GM23338 (cell line): Measurements from ENCODE around the gene IL13. TPM values are rescaled to one million over a fixed set of nuclear protein-coding genes. Genes with fewer than 3 reads are reported as not detected.

Source experiments
- ATAC-seq: fragments of 200-7000 bp; cut with Tn5 transposase; 3 replicates; pipeline ENCODE4 v1.9.1; 2020
- DNase-seq: peaks from one replicate; pipeline ENCODE4 v3.0.0-alpha.2; 2015; ENCODE audit warnings: low spot score
- H2AFZ ChIP-seq: fragments of 200-600 bp; sonication (generic); 2 replicates; pipeline ENCODE4 v1.8.0; 2016; ENCODE audit warnings: antibody characterized with exemption, mild to moderate bottlenecking, moderate library complexity
- H3F3A ChIP-seq: fragments of 200-600 bp; sonication (generic); replicated peaks from 2 replicates; pipeline ENCODE4 v1.8.0; 2017; ENCODE audit warnings: antibody characterized with exemption, mixed run types, low read depth
- H3K27ac ChIP-seq: fragments of 200-600 bp; sonication (generic); 2 replicates; pipeline ENCODE4 v1.6.1; 2016; ENCODE audit warnings: low read depth
- H3K27me3 ChIP-seq: fragments of 200-600 bp; sonication (generic); 2 replicates; pipeline ENCODE4 v1.8.0; 2016; ENCODE audit warnings: mild to moderate bottlenecking, mixed run types, moderate library complexity; ENCODE audit not compliant: insufficient read depth
- H3K36me3 ChIP-seq: fragments of 200-600 bp; sonication (generic); 2 replicates; pipeline ENCODE4 v1.8.0; 2016; ENCODE audit warnings: mild to moderate bottlenecking; ENCODE audit not compliant: insufficient read depth
- H3K4me1 ChIP-seq: fragments of 200-600 bp; sonication (generic); 2 replicates; pipeline ENCODE4 v1.8.0; 2016; ENCODE audit warnings: mild to moderate bottlenecking, moderate library complexity; ENCODE audit not compliant: insufficient read depth
- H3K4me2 ChIP-seq: fragments of 200-600 bp; sonication (generic); 2 replicates; pipeline ENCODE4 v1.7.1; 2017; ENCODE audit warnings: mixed run types
- H3K4me3 ChIP-seq: fragments of 200-600 bp; sonication (generic); 2 replicates; pipeline ENCODE4 v1.6.1; 2016; ENCODE audit warnings: mixed run types
- H3K79me2 ChIP-seq: fragments of 200-600 bp; sonication (generic); replicated peaks from 2 replicates; pipeline ENCODE4 v1.8.0; 2017; ENCODE audit warnings: mild to moderate bottlenecking; ENCODE audit not compliant: insufficient read depth
- H3K9me2 ChIP-seq: fragments of 200-600 bp; sonication (generic); 2 replicates; pipeline ENCODE4 v1.8.0; 2017; ENCODE audit not compliant: insufficient read depth
- H4K20me1 ChIP-seq: fragments of 200-600 bp; sonication (generic); replicated peaks from 2 replicates; pipeline ENCODE4 v1.8.0; 2017; ENCODE audit warnings: mild to moderate bottlenecking; ENCODE audit not compliant: insufficient read depth
- H3K27ac Mint-ChIP-seq: 2 replicates; pipeline ENCODE4 v1.8.0; 2020; ENCODE audit warnings: inconsistent platforms, mild to moderate bottlenecking, moderate library complexity, mixed read lengths
- H3K27me3 Mint-ChIP-seq: 3 replicates; pipeline ENCODE4 v1.8.0; 2022; ENCODE audit warnings: low read depth, mild to moderate bottlenecking, moderate library complexity, mixed read lengths, inconsistent platforms; ENCODE audit not compliant: insufficient read depth, poor library complexity
- H3K36me3 Mint-ChIP-seq: 3 replicates; pipeline ENCODE4 v1.8.0; 2021; ENCODE audit warnings: low read depth, mild to moderate bottlenecking, inconsistent platforms, moderate library complexity, mixed read lengths
- H3K4me1 Mint-ChIP-seq: 3 replicates; pipeline ENCODE4 v1.8.0; 2020; ENCODE audit warnings: mild to moderate bottlenecking, inconsistent platforms, mixed read lengths
- H3K4me3 Mint-ChIP-seq: 3 replicates; pipeline ENCODE4 v1.8.0; 2021; ENCODE audit warnings: moderate library complexity, mild to moderate bottlenecking, inconsistent platforms, mixed read lengths
- H3K9me3 Mint-ChIP-seq: 3 replicates; pipeline ENCODE4 v1.8.0; 2020; ENCODE audit warnings: moderate library complexity, mild to moderate bottlenecking, inconsistent platforms, mixed read lengths
- CREB1 ChIP-seq: fragments of 250-450 bp; sonication (Bioruptor Pico); IDR thresholded peaks from 2 replicates; pipeline ENCODE4 v1.5.0; 2020; ENCODE audit warnings: low read depth, mild to moderate bottlenecking, moderate library complexity
- EZH2 ChIP-seq: fragments of 200-600 bp; sonication (generic); IDR thresholded peaks from one replicate; pipeline ENCODE4 v1.8.0; 2017; ENCODE audit warnings: antibody characterized with exemption, mild to moderate bottlenecking, low read depth; ENCODE audit not compliant: unreplicated experiment
- EZH2phosphoT487 ChIP-seq: fragments of 200-600 bp; sonication (generic); IDR thresholded peaks from one replicate; pipeline ENCODE4 v1.8.1; 2018; ENCODE audit warnings: antibody characterized with exemption; ENCODE audit not compliant: unreplicated experiment
- JUNB ChIP-seq: IDR thresholded peaks from one replicate; pipeline ENCODE4 v1.6.1; 2016; ENCODE audit warnings: antibody characterized with exemption; ENCODE audit not compliant: unreplicated experiment
- NANOG ChIP-seq: IDR thresholded peaks from 2 replicates; pipeline ENCODE4 v1.6.1; 2016; ENCODE audit warnings: antibody characterized with exemption, borderline replicate concordance
- POLR2AphosphoS5 ChIP-seq: IDR thresholded peaks from 2 replicates; pipeline ENCODE4 v1.6.1; 2016; ENCODE audit warnings: antibody characterized with exemption, low read depth
- REST ChIP-seq: IDR thresholded peaks from one replicate; pipeline ENCODE4 v1.6.1; 2018; ENCODE audit warnings: antibody characterized with exemption; ENCODE audit not compliant: unreplicated experiment
- STAT1 ChIP-seq: IDR thresholded peaks from one replicate; pipeline ENCODE4 v1.6.1; 2016; ENCODE audit warnings: antibody characterized with exemption; ENCODE audit not compliant: unreplicated experiment
- ZNF114 ChIP-seq: fragments of 250-450 bp; sonication (Bioruptor Pico); IDR thresholded peaks from 2 replicates; pipeline ENCODE4 v1.5.0; 2020; ENCODE audit warnings: mild to moderate bottlenecking, moderate library complexity
- polyA plus RNA-seq: library from polyadenylated mRNA; unstranded; fragments of >200 nt; fragmentation: Nextera tagmentation; extraction: Ambion mirVana; gene quantifications from 2 replicates; pipeline ENCODE4 v1.2.1, GENCODE V29; 2016
- total RNA-seq: library from RNA; depleted of rRNA; stranded (reverse); fragments of >200 nt; shearing (Covaris generic); gene quantifications from 2 replicates; pipeline ENCODE4 v1.2.3, GENCODE V29; 2014
- TF ChIP-seq, protein P1 (sequence below): fragments of 250-450 bp; sonication (Bioruptor Pico); IDR thresholded peaks from 2 replicates; pipeline ENCODE4 v1.5.0; 2020; ENCODE audit warnings: mild to moderate bottlenecking, moderate library complexity
- TF ChIP-seq, protein P2 (sequence below), 2 experiments: fragments of 200-600 bp in 1 of 2; sonication (generic) in 1 of 2; conservative IDR thresholded peaks; 2 replicates each; pipeline versions ENCODE4 v1.5.1 to v1.6.1; 2016 to 2017; ENCODE audit warnings: antibody characterized with exemption in 2 of 2, low read depth in 2 of 2, mild to moderate bottlenecking in 2 of 2, moderate library complexity in 1 of 2

Gene IL13
- total and polyA plus RNA-seq, 2 experiments from 2014 or later, result not detected

DNA sequence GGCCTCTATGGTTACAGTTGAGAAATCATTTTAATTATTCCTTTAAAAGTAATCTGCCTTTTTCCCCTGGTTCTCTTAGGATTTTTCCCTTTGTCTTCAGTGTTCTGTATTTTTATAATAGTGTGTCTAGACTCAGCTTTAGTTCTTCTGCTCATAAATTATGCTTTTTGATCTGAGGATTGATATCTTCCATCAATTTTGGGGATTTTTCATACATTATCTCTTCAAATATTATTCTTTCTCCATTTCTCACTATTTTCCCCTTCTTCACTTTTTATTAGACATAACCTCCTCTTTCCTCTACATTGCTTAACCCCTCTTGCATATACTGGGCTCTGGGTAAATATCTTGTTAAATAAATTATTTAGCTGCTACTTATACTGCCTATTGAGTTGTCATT lies 36.3 kb upstream of the IL13 start:
- peaks cover 8% of the 10 kb centered on the region; the same call in 2 of the 3 replicates for H3K36me3 Mint-ChIP-seq
- no peak for DNase-seq

More for the DNA sequence above, 36.3 kb upstream of the IL13 start:
- Histone ChIP-seq H3K27me3 (no peaks in the 10 kb centered on the region), H3K4me3 (no peak overlapping the region), H3K36me3 (peaks cover 12% of the 10 kb centered on the region; the same call in 1 of the 2 replicates), H3F3A (no peaks in the 10 kb centered on the region), H3K27ac (no peak overlapping the region), H2AFZ (no peak overlapping the region), H3K9me2 (no peaks in the 10 kb centered on the region), H3K4me2 (no peak overlapping the region), H4K20me1 (no peaks in the 10 kb centered on the region; the same call in 1 of the 2 replicates), H3K4me1 (no peaks in the 10 kb centered on the region), H3K79me2 (no peaks in the 10 kb centered on the region)
- ATAC-seq, result no peak
- Mint-ChIP-seq H3K27me3 (no peaks in the 10 kb centered on the region), H3K9me3 (no peaks in the 10 kb centered on the region), H3K4me3 (no peak overlapping the region), H3K27ac (no peak overlapping the region), H3K4me1 (no peaks in the 10 kb centered on the region; the same call in 2 of the 3 replicates)
- TF ChIP-seq REST (no peak), EZH2phosphoT487 (no peak), CREB1 (CRISPR knock-in tag) (no peak), STAT1 (no peak), NANOG (no peak), POLR2AphosphoS5 (no peak), JUNB (no peak), EZH2 (no peak), ZNF114 (CRISPR knock-in tag) (no peak)
- TF ChIP-seq, protein P1, sequence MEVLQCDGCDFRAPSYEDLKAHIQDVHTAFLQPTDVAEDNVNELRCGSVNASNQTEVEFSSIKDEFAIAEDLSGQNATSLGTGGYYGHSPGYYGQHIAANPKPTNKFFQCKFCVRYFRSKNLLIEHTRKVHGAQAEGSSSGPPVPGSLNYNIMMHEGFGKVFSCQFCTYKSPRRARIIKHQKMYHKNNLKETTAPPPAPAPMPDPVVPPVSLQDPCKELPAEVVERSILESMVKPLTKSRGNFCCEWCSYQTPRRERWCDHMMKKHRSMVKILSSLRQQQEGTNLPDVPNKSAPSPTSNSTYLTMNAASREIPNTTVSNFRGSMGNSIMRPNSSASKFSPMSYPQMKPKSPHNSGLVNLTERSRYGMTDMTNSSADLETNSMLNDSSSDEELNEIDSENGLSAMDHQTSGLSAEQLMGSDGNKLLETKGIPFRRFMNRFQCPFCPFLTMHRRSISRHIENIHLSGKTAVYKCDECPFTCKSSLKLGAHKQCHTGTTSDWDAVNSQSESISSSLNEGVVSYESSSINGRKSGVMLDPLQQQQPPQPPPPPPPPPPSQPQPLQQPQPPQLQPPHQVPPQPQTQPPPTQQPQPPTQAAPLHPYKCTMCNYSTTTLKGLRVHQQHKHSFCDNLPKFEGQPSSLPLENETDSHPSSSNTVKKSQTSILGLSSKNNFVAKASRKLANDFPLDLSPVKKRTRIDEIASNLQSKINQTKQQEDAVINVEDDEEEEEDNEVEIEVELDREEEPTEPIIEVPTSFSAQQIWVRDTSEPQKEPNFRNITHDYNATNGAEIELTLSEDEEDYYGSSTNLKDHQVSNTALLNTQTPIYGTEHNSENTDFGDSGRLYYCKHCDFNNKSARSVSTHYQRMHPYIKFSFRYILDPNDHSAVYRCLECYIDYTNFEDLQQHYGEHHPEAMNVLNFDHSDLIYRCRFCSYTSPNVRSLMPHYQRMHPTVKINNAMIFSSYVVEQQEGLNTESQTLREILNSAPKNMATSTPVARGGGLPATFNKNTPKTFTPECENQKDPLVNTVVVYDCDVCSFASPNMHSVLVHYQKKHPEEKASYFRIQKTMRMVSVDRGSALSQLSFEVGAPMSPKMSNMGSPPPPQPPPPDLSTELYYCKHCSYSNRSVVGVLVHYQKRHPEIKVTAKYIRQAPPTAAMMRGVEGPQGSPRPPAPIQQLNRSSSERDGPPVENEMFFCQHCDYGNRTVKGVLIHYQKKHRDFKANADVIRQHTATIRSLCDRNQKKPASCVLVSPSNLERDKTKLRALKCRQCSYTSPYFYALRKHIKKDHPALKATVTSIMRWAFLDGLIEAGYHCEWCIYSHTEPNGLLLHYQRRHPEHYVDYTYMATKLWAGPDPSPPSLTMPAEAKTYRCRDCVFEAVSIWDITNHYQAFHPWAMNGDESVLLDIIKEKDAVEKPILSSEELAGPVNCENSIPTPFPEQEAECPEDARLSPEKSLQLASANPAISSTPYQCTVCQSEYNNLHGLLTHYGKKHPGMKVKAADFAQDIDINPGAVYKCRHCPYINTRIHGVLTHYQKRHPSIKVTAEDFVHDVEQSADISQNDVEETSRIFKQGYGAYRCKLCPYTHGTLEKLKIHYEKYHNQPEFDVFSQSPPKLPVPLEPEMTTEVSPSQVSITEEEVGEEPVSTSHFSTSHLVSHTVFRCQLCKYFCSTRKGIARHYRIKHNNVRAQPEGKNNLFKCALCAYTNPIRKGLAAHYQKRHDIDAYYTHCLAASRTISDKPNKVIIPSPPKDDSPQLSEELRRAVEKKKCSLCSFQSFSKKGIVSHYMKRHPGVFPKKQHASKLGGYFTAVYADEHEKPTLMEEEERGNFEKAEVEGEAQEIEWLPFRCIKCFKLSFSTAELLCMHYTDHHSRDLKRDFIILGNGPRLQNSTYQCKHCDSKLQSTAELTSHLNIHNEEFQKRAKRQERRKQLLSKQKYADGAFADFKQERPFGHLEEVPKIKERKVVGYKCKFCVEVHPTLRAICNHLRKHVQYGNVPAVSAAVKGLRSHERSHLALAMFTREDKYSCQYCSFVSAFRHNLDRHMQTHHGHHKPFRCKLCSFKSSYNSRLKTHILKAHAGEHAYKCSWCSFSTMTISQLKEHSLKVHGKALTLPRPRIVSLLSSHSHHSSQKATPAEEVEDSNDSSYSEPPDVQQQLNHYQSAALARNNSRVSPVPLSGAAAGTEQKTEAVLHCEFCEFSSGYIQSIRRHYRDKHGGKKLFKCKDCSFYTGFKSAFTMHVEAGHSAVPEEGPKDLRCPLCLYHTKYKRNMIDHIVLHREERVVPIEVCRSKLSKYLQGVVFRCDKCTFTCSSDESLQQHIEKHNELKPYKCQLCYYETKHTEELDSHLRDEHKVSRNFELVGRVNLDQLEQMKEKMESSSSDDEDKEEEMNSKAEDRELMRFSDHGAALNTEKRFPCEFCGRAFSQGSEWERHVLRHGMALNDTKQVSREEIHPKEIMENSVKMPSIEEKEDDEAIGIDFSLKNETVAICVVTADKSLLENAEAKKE (CRISPR knock-in tag), result no peak
- TF ChIP-seq, protein P2, sequence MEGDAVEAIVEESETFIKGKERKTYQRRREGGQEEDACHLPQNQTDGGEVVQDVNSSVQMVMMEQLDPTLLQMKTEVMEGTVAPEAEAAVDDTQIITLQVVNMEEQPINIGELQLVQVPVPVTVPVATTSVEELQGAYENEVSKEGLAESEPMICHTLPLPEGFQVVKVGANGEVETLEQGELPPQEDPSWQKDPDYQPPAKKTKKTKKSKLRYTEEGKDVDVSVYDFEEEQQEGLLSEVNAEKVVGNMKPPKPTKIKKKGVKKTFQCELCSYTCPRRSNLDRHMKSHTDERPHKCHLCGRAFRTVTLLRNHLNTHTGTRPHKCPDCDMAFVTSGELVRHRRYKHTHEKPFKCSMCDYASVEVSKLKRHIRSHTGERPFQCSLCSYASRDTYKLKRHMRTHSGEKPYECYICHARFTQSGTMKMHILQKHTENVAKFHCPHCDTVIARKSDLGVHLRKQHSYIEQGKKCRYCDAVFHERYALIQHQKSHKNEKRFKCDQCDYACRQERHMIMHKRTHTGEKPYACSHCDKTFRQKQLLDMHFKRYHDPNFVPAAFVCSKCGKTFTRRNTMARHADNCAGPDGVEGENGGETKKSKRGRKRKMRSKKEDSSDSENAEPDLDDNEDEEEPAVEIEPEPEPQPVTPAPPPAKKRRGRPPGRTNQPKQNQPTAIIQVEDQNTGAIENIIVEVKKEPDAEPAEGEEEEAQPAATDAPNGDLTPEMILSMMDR (conservative IDR thresholded peaks at IDR 0.05; ENCODE audit: low read depth in 2 of 2), result no peak
